GM12878 (cell line): ENCODE measurements around the gene PPT2. TPM values are rescaled to one million over a fixed set of nuclear protein-coding genes. Genes with fewer than 3 reads are reported as not detected.

Experiments
- ATAC-seq: fragments of 200-7000 bp; cut with Tn5 transposase; 3 replicates; pipeline ENCODE4 v1.9.1; 2020; ENCODE audit warnings: mild to moderate bottlenecking, moderate library complexity
- BruUV-seq: library from RNA; stranded (reverse); fragments of 400-500 nt; replicated peaks from 2 replicates; lab custom pipeline; 2021; lab: Mats Ljungman, UMichigan
- CTCF ChIA-PET: fragments of 300-600 bp; sonication (Branson Sonifier 250); formaldehyde crosslinking; extraction: SDS; loops from one replicate; lab custom pipeline; 2021; ENCODE audit warnings: inconsistent platforms; lab: Yijun Ruan, JAX
- POLR2A ChIA-PET: fragments of 350-600 bp; formaldehyde crosslinking; extraction: SDS; loops from one replicate; lab custom pipeline; 2021; ENCODE audit warnings: inconsistent platforms; lab: Charles Lee
- RAD21 ChIA-PET: fragments of 300-600 bp; sonication (Branson Sonifier 250); formaldehyde crosslinking; loops from one replicate; lab custom pipeline; 2023; ENCODE audit warnings: antibody characterized with exemption; ENCODE audit not compliant: unreplicated experiment; lab: Charles Lee
- SMC1A ChIA-PET: fragments of 300-600 bp; sonication (Branson Sonifier 250); formaldehyde crosslinking; loops from one replicate; lab custom pipeline; 2023; ENCODE audit not compliant: unreplicated experiment, uncharacterized antibody; lab: Charles Lee
- DNase-seq: peaks from one replicate; pipeline ENCODE4 v3.0.0-alpha.2; 2011; ENCODE audit warnings: low read depth, low spot score
- FAIRE-seq: peaks from 3 replicates; lab custom pipeline; 2011; peaks lifted over from hg19 to GRCh38; lab: Jason Lieb, UNC
- H2AFZ ChIP-seq: 2 replicates; pipeline ENCODE4 v1.6.0; 2011; ENCODE audit warnings: low read depth, low read length, control low read depth; ENCODE audit not compliant: control insufficient read depth
- H3K27ac ChIP-seq: 2 replicates; pipeline ENCODE4 v1.5.1; 2011; ENCODE audit warnings: control low read depth; ENCODE audit not compliant: control insufficient read depth, insufficient read depth
- H3K27me3 ChIP-seq, 2 experiments: replicated peaks in 1 of 2; 2 replicates each; pipeline versions ENCODE4 v1.6.0 to v1.6.1; 2011; ENCODE audit warnings: low read length in 1 of 2; ENCODE audit not compliant: control insufficient read depth in 2 of 2, insufficient read depth in 2 of 2
- H3K36me3 ChIP-seq, 2 experiments: 2 replicates each; pipeline ENCODE4 v1.5.1; 2011; ENCODE audit warnings: low read length in 1 of 2; ENCODE audit not compliant: control insufficient read depth in 2 of 2, insufficient read depth in 2 of 2
- H3K4me1 ChIP-seq: 2 replicates; pipeline ENCODE4 v1.6.1; 2011; ENCODE audit warnings: mild to moderate bottlenecking, low read length, moderate library complexity, mixed read lengths; ENCODE audit not compliant: control insufficient read depth, insufficient read depth
- H3K4me2 ChIP-seq: 2 replicates; pipeline ENCODE4 v1.6.0; 2011; ENCODE audit warnings: control low read depth; ENCODE audit not compliant: control insufficient read depth, insufficient read depth
- H3K4me3 ChIP-seq: fragments of 200-600 bp; sonication (generic); 2 replicates; pipeline ENCODE4 v1.5.1; 2016
- H3K79me2 ChIP-seq: 2 replicates; pipeline ENCODE4 v1.6.0; 2011; ENCODE audit warnings: low read length; ENCODE audit not compliant: control insufficient read depth, insufficient read depth
- H3K9ac ChIP-seq: 2 replicates; pipeline ENCODE4 v1.8.0; 2011; ENCODE audit warnings: low read length, control low read depth, mixed read lengths; ENCODE audit not compliant: control insufficient read depth, insufficient read depth
- H3K9me3 ChIP-seq: replicated peaks from 3 replicates; pipeline ENCODE4 v1.5.1; 2011; ENCODE audit warnings: mild to moderate bottlenecking, low read length; ENCODE audit not compliant: control insufficient read depth, insufficient read depth
- H4K20me1 ChIP-seq: 2 replicates; pipeline ENCODE4 v1.6.0; 2011; ENCODE audit not compliant: control insufficient read depth, insufficient read depth
- CEBPB ChIP-seq, 2 experiments: fragments of 150-350 bp in 1 of 2; IDR thresholded peaks; 2 replicates each; pipeline ENCODE4 v1.6.1; 2012 to 2014; ENCODE audit warnings: low read depth in 2 of 2, low read length in 2 of 2, borderline replicate concordance in 1 of 2, inconsistent platforms in 1 of 2
- ESRRA ChIP-seq: IDR thresholded peaks from 2 replicates; pipeline ENCODE4 v1.6.1; 2012; ENCODE audit warnings: mild to moderate bottlenecking, low read length, improper control_type of control experiment
- HCFC1 ChIP-seq: fragments of 150-350 bp; IDR thresholded peaks from 2 replicates; pipeline ENCODE4 v1.6.1; 2014; ENCODE audit warnings: low read length
- HDAC2 ChIP-seq: fragments of 200-600 bp; sonication (generic); IDR thresholded peaks from 2 replicates; pipeline ENCODE4 v1.6.1; 2017
- NR2C2 ChIP-seq: IDR thresholded peaks from 2 replicates; pipeline ENCODE4 v1.6.1; 2011; ENCODE audit warnings: borderline replicate concordance, low read depth; ENCODE audit not compliant: control insufficient read depth, insufficient read length
- NR2F1 ChIP-seq: fragments of 450-650 bp; conservative IDR thresholded peaks from 2 replicates; pipeline ENCODE4 v1.6.1; 2017; ENCODE audit warnings: mild to moderate bottlenecking
- SREBF2 ChIP-seq: IDR thresholded peaks from 2 replicates; pipeline ENCODE4 v1.6.1; 2012; ENCODE audit warnings: mild to moderate bottlenecking, low read length
- STAT3 ChIP-seq: IDR thresholded peaks from 2 replicates; pipeline ENCODE4 v1.6.1; 2011; ENCODE audit warnings: low read depth, low read length, improper control_type of control experiment
- USF2 ChIP-seq: IDR thresholded peaks from 2 replicates; pipeline ENCODE4 v1.6.1; 2011; ENCODE audit warnings: low read depth, low read length, improper control_type of control experiment, borderline replicate concordance
- ZBTB33 ChIP-seq: fragments of 450-650 bp; IDR thresholded peaks from 2 replicates; pipeline ENCODE4 v1.6.1; 2017; ENCODE audit warnings: mild to moderate bottlenecking
- WGBS: methylation state at CpG from one replicate; pipeline ENCODE4 v1.1.6; 2016; ENCODE audit warnings: low lambda C conversion rate; ENCODE audit not compliant: insufficient replicate concordance, insufficient coverage; ENCODE audit errors: missing lambda C conversion rate; 5-methylcytosine and 5-hydroxymethylcytosine counted together
- in situ Hi-C: fragments of 300-500 bp; cut with MboI; formaldehyde crosslinking; loops from 9 replicates; pipeline ENCODE4 v1.14.3; 2018; ENCODE audit warnings: mixed read lengths
- intact Hi-C: fragments of 100-400 bp; cut with micrococcal nuclease; formaldehyde crosslinking; loops from one replicate; pipeline ENCODE4 v1.14.2; 2022; ENCODE audit not compliant: unreplicated experiment
- polyA plus RNA-seq, 11 experiments: library from polyadenylated mRNA; depleted of rRNA in 4 of 11; unstranded in 6 of 11; stranded (reverse) in 5 of 11; fragments of >200 nt; fragmentation: Nextera tagmentation in 4 of 11; fragmentation: Illumina TruSeq in 1 of 11; extraction: Ambion mirVana in 4 of 11; extraction: Trizol in 1 of 11; gene quantifications; 1 replicate in 1 of 11; 2 replicates in 10 of 11; pipeline versions ENCODE4 v1.2.1 to v1.2.3, GENCODE V29; 2011 to 2016; ENCODE audit warnings: inconsistent platforms in 2 of 11, missing spikeins in 2 of 11, low read depth in 1 of 11
- total RNA-seq, 4 experiments: library from RNA; depleted of rRNA in 3 of 4; stranded (reverse); fragments of >200 nt in 3 of 4; fragmentation: Illumina TruSeq in 1 of 4; extraction: Trizol in 1 of 4; gene quantifications; 2 replicates each; pipeline versions ENCODE4 v1.2.1 to v1.2.3, GENCODE V29; 2013 to 2021

Gene PPT2
- total and polyA plus RNA-seq, 10 of the 15 experiments (the other 5 are each of a cell fraction or from before 2014, with no cell fraction given) = 1.3 to 25.5 (median 5.5) TPM

GRCh38 chr6:32156891-32157290 lies 3.0 kb downstream of the PPT2 start:
- ChIA-PET SMC1A (no interaction called here), RAD21 (no interaction called here), POLR2A (no interaction called here), CTCF (no interaction called here)
- in situ Hi-C loops = no loop called here
- no peak overlapping the region for H3K4me2 ChIP-seq
- H3K36me3 ChIP-seq = no peaks in the 10 kb centered on the region; a peak in 2 of 4 replicates
- peaks cover 0 to 2% of the 10 kb centered on the region in 2 experiments; a peak in 3 of 4 replicates for H3K27me3 ChIP-seq
- 63% methylated on average over 9 of the region's 9 CpGs for WGBS
- no peaks in the 10 kb centered on the region for H3K9me3 ChIP-seq
- H3K79me2 ChIP-seq = no peaks in the 10 kb centered on the region
- H4K20me1 ChIP-seq = no peaks in the 10 kb centered on the region
- intact Hi-C loops = loop anchor here (10.0 kb wide), 1 partner anchor 112 kb away; no protein-coding TSS in a partner anchor
- no peak for TF ChIP-seq STAT3
- TF ChIP-seq HDAC2 = no peak
- no peak for TF ChIP-seq NR2F1
- TF ChIP-seq HCFC1 = no peak
- no peak for TF ChIP-seq ESRRA
- TF ChIP-seq USF2 = no peak
- BruUV-seq = no TSS peak
- no peak overlapping the region for H3K4me3 ChIP-seq
- H3K9ac ChIP-seq = no peak overlapping the region
- ATAC-seq (no peak), DNase-seq (no peak), FAIRE-seq (no peak)
- no peak overlapping the region for H2AFZ ChIP-seq
- H3K4me1 ChIP-seq = peaks cover 3% of the 10 kb centered on the region; the same call in 1 of the 2 replicates
- H3K27ac ChIP-seq = no peak overlapping the region

GRCh38 chr6:32158052-32158451 lies 4.1 kb downstream of the PPT2 start:
- Histone ChIP-seq H3K27me3 (no peaks in the 10 kb centered on the region), H3K9ac (no peak overlapping the region), H3K4me1 (peaks cover 3% of the 10 kb centered on the region; the same call in 1 of the 2 replicates), H2AFZ (no peak overlapping the region), H3K9me3 (no peaks in the 10 kb centered on the region), H3K36me3 (no peaks in the 10 kb centered on the region; a peak in 2 of 4 replicates), H3K27ac (no peak overlapping the region), H3K79me2 (no peaks in the 10 kb centered on the region), H3K4me3 (no peak overlapping the region), H3K4me2 (no peak overlapping the region), H4K20me1 (no peaks in the 10 kb centered on the region)
- BruUV-seq = no TSS peak
- TF ChIP-seq ZBTB33 (no peak), CEBPB (IDR thresholded peaks at IDR 0.05; ENCODE audit: borderline replicate concordance in 1 of 2, low read depth in 2 of 2, low read length in 2 of 2) (no peak), SREBF2 (no peak), NR2C2 (no peak)
- ChIA-PET POLR2A (no interaction called here), CTCF (interaction anchor here (1.0 to 2.4 kb wide), 3 partner anchors 12 to 40 kb away, joined by 3 to 15 read pairs (median 4); no protein-coding TSS in a partner anchor), RAD21 (interaction anchor here (1.0 kb wide), 1 partner anchor 35 kb away, joined by 3 read pairs; no protein-coding TSS in a partner anchor), SMC1A (no interaction called here)
- FAIRE-seq (no peak), ATAC-seq (no peak), DNase-seq (no peak)
- intact Hi-C loops = loop anchor here (10.0 kb wide), 1 partner anchor 113 kb away; no protein-coding TSS in a partner anchor
- in situ Hi-C loops = no loop called here
